Pons (tissue), 1 donor: Measurements from ENCODE around the gene SMIM44.

Source experiments
- DNase-seq: peaks from one replicate; pipeline ENCODE4 v3.0.0-alpha.2; 2016; ENCODE audit warnings: low spot score

The SMIM44 gene

DNA sequence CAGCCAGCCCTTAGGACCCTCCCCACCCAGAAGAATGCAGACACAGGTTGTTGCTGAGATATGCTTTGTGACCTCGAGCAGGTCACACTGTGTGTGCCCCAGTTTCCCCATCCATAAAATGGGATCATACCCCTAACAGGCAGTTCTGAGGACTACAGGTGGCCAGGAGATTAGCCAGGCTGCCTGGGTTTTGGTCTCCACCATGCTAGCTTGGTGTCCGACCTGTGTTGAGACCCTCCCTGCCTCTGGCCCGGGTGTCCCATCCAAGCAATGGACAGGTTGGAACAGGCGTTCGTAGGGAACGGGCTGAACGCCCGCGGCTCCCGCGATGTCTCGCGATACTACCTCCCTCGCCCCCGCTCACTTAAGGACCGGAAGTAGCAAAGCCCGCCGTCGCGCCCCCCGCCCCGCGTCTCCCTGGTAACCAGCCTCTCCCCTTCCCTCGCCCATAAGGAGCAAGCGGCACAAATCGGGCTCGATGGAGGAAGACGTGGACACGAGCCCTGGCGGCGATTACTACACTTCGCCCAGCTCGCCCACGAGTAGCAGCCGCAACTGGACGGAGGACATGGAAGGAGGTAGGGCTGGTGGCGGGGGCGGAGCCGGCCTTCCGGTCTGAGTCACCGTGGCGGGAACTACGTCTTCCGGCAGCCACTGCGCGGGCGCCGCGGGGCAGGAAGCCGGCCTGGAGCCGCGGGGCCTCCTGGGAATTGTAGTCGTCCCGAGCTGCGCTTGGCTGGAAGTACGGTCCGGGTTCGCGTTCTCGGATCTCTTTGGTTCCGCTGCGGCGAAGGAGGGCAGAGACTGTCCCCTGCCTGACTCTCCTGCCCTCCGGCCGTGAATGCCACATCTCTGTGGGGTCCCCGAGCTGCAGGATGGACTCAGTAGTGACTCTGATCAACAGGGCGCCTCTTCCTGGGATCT, 48.3 kb downstream of the SMIM44 start:
- peak; percentile 86 for DNase-seq

- DNase-seq: no peak
These were observed 49.3 kb downstream of the SMIM44 start for GRCh38 chr19:3433805-3434540.

- DNase-seq: no peak
These were observed 49.9 kb downstream of the SMIM44 start for GRCh38 chr19:3433313-3433712.
